IMR-90 (cell line): ENCODE measurements around the gene SV2C. TPM values are rescaled to one million over a fixed set of nuclear protein-coding genes. Genes with fewer than 3 reads are reported as not detected.

Source experiments
- ATAC-seq: fragments of 200-7000 bp; cut with Tn5 transposase; 2 replicates; pipeline ENCODE4 v1.9.1; 2020; ENCODE audit warnings: low read depth, mild to moderate bottlenecking, moderate library complexity
- BruUV-seq: library from RNA; stranded (reverse); fragments of 400-500 nt; replicated peaks from 2 replicates; lab custom pipeline; 2021; lab: Mats Ljungman, UMichigan
- CTCF ChIA-PET: fragments of 300-600 bp; formaldehyde crosslinking; extraction: SDS; loops from one replicate; lab custom pipeline; 2021; ENCODE audit warnings: antibody characterized with exemption; lab: Yijun Ruan, JAX
- POLR2A ChIA-PET: fragments of 300-600 bp; sonication (Branson Sonifier 250); formaldehyde crosslinking; loops from one replicate; lab custom pipeline; 2022; ENCODE audit warnings: antibody characterized with exemption; ENCODE audit not compliant: unreplicated experiment; lab: Charles Lee
- DNase-seq: peaks from one replicate; pipeline ENCODE4 v3.0.0; 2013
- H2AFZ ChIP-seq: replicated peaks from 2 replicates; pipeline ENCODE3; 2013; ENCODE audit warnings: low read length, mild to moderate bottlenecking; ENCODE audit not compliant: poor library complexity
- H2AK5ac ChIP-seq: 2 replicates; pipeline ENCODE4 v1.6.1; 2013; ENCODE audit warnings: low read depth, low read length, inconsistent platforms
- H2AK9ac ChIP-seq: replicated peaks from 2 replicates; pipeline ENCODE3; 2013; ENCODE audit warnings: mild to moderate bottlenecking, low read depth, low read length, moderate library complexity; ENCODE audit not compliant: poor library complexity
- H2BK120ac ChIP-seq: 2 replicates; pipeline ENCODE4 v1.6.1; 2013; ENCODE audit warnings: low read depth, low read length, inconsistent platforms
- H2BK15ac ChIP-seq: 3 replicates; pipeline ENCODE4 v1.6.1; 2013; ENCODE audit warnings: low read depth, low read length, inconsistent platforms
- H2BK20ac ChIP-seq: 2 replicates; pipeline ENCODE4 v1.6.1; 2013; ENCODE audit warnings: low read depth, mild to moderate bottlenecking, inconsistent platforms, low read length, moderate library complexity
- H2BK5ac ChIP-seq: 2 replicates; pipeline ENCODE4 v1.6.1; 2013; ENCODE audit warnings: mild to moderate bottlenecking, low read depth, low read length, inconsistent platforms; ENCODE audit not compliant: poor library complexity, severe bottlenecking
- H3K14ac ChIP-seq: replicated peaks from 2 replicates; pipeline ENCODE4 v1.6.1; 2013; ENCODE audit warnings: low read depth, low read length, inconsistent platforms
- H3K18ac ChIP-seq: 2 replicates; pipeline ENCODE4 v1.6.1; 2013; ENCODE audit warnings: low read depth, low read length, control low read depth
- H3K23ac ChIP-seq: 2 replicates; pipeline ENCODE4 v1.6.1; 2013; ENCODE audit warnings: low read depth, low read length, inconsistent platforms
- H3K27ac ChIP-seq: 2 replicates; pipeline ENCODE4 v1.5.1; 2013; ENCODE audit warnings: mild to moderate bottlenecking, control low read depth, low read length; ENCODE audit not compliant: insufficient read depth
- H3K27me3 ChIP-seq: 2 replicates; pipeline ENCODE4 v1.6.1; 2013; ENCODE audit warnings: low read length; ENCODE audit not compliant: control insufficient read depth, insufficient read depth
- H3K36me3 ChIP-seq: 2 replicates; pipeline ENCODE4 v1.6.1; 2013; ENCODE audit warnings: low read length, mixed read lengths; ENCODE audit not compliant: control insufficient read depth, insufficient read depth
- H3K4ac ChIP-seq: 2 replicates; pipeline ENCODE4 v1.6.1; 2013; ENCODE audit warnings: low read depth, low read length, inconsistent platforms
- H3K4me1 ChIP-seq: 2 replicates; pipeline ENCODE4 v1.6.1; 2013; ENCODE audit warnings: low read length, mixed read lengths; ENCODE audit not compliant: control insufficient read depth, insufficient read depth
- H3K4me2 ChIP-seq: 2 replicates; pipeline ENCODE4 v1.6.1; 2013; ENCODE audit warnings: low read depth, mild to moderate bottlenecking, control low read depth, low read length, moderate library complexity
- H3K4me3 ChIP-seq: 2 replicates; pipeline ENCODE4 v1.5.1; 2013; ENCODE audit warnings: low read depth, mild to moderate bottlenecking, control low read depth, low read length, moderate library complexity; ENCODE audit not compliant: insufficient read depth
- H3K56ac ChIP-seq: 2 replicates; pipeline ENCODE4 v1.6.1; 2013; ENCODE audit warnings: low read length, inconsistent platforms; ENCODE audit not compliant: insufficient read depth; ENCODE audit errors: extremely low read depth
- H3K79me1 ChIP-seq, 2 experiments: 2 replicates each; pipeline ENCODE4 v1.6.1; 2013; ENCODE audit warnings: low read length in 2 of 2, inconsistent platforms in 1 of 2, low read depth in 1 of 2
- H3K9ac ChIP-seq: 2 replicates; pipeline ENCODE4 v1.6.1; 2013; ENCODE audit warnings: low read depth, low read length, control low read depth
- H3K9me1 ChIP-seq: 2 replicates; pipeline ENCODE4 v1.6.1; 2013; ENCODE audit warnings: low read length, inconsistent platforms; ENCODE audit not compliant: insufficient read depth
- H3K9me3 ChIP-seq: 2 replicates; pipeline ENCODE4 v1.6.1; 2013; ENCODE audit warnings: low read length; ENCODE audit not compliant: control insufficient read depth, insufficient read depth
- H4K20me1 ChIP-seq: 2 replicates; pipeline ENCODE4 v1.6.1; 2013; ENCODE audit warnings: low read length, inconsistent platforms; ENCODE audit not compliant: insufficient read depth
- H4K5ac ChIP-seq: 2 replicates; pipeline ENCODE4 v1.6.1; 2013; ENCODE audit warnings: mild to moderate bottlenecking, low read depth, low read length, control low read depth
- H4K8ac ChIP-seq, 2 experiments: 2 replicates each; pipeline ENCODE4 v1.6.1; 2013; ENCODE audit warnings: low read depth in 2 of 2, low read length in 2 of 2, control low read depth in 1 of 2, inconsistent platforms in 1 of 2
- H4K91ac ChIP-seq: 2 replicates; pipeline ENCODE4 v1.6.1; 2013; ENCODE audit warnings: low read depth, low read length, inconsistent platforms; ENCODE audit not compliant: insufficient read depth
- BHLHE40 ChIP-seq: fragments of 150-350 bp; IDR thresholded peaks from 2 replicates; pipeline ENCODE4 v1.6.1; 2016; ENCODE audit warnings: mild to moderate bottlenecking, low read depth, low read length
- CEBPB ChIP-seq: IDR thresholded peaks from 2 replicates; pipeline ENCODE4 v1.6.1; 2012; ENCODE audit warnings: low read depth, low read length, improper control_type of control experiment
- CHD1 ChIP-seq: IDR thresholded peaks from 2 replicates; pipeline ENCODE4 v1.6.1; 2012; ENCODE audit warnings: low read depth, low read length, improper control_type of control experiment
- CTCF ChIP-seq: conservative IDR thresholded peaks from 2 replicates; pipeline ENCODE4 v1.5.1; 2012; ENCODE audit warnings: mild to moderate bottlenecking, low read depth, low read length, improper control_type of control experiment
- ELK1 ChIP-seq: fragments of 150-350 bp; IDR thresholded peaks from 2 replicates; pipeline ENCODE4 v1.6.1; 2016; ENCODE audit warnings: low read depth, mild to moderate bottlenecking, low read length, moderate library complexity, borderline replicate concordance
- FOS ChIP-seq: fragments of 150-350 bp; IDR thresholded peaks from 2 replicates; pipeline ENCODE4 v1.6.1; 2016; ENCODE audit warnings: low read depth, low read length
- MAFK ChIP-seq: IDR thresholded peaks from 2 replicates; pipeline ENCODE4 v1.6.1; 2012; ENCODE audit warnings: low read depth, low read length, improper control_type of control experiment
- MAZ ChIP-seq: IDR thresholded peaks from 2 replicates; pipeline ENCODE4 v1.6.1; 2012; ENCODE audit warnings: low read depth, mild to moderate bottlenecking, low read length, improper control_type of control experiment, moderate library complexity, borderline replicate concordance
- MXI1 ChIP-seq: IDR thresholded peaks from 2 replicates; pipeline ENCODE4 v1.6.1; 2012; ENCODE audit warnings: low read depth, mild to moderate bottlenecking, low read length, moderate library complexity, borderline replicate concordance
- NFE2L2 ChIP-seq: fragments of 150-350 bp; IDR thresholded peaks from 2 replicates; pipeline ENCODE4 v1.6.1; 2016; ENCODE audit warnings: low read depth, mild to moderate bottlenecking, low read length
- POLR2A ChIP-seq: IDR thresholded peaks from 2 replicates; pipeline ENCODE4 v1.6.1; 2012; ENCODE audit warnings: mild to moderate bottlenecking, low read depth, low read length
- RAD21 ChIP-seq: IDR thresholded peaks from 2 replicates; pipeline ENCODE4 v1.6.1; 2012; ENCODE audit warnings: low read length, improper control_type of control experiment
- RCOR1 ChIP-seq: IDR thresholded peaks from 2 replicates; pipeline ENCODE4 v1.6.1; 2012; ENCODE audit warnings: mild to moderate bottlenecking, low read length, improper control_type of control experiment; ENCODE audit not compliant: insufficient replicate concordance
- RFX5 ChIP-seq: IDR thresholded peaks from 2 replicates; pipeline ENCODE4 v1.8.0; 2012; ENCODE audit warnings: low read depth, mild to moderate bottlenecking, low read length, moderate library complexity
- SMC3 ChIP-seq: fragments of 150-350 bp; IDR thresholded peaks from 2 replicates; pipeline ENCODE4 v1.6.1; 2016; ENCODE audit warnings: low read depth, mild to moderate bottlenecking, antibody characterized with exemption, low read length, moderate library complexity
- USF2 ChIP-seq: fragments of 150-350 bp; IDR thresholded peaks from 2 replicates; pipeline ENCODE4 v1.6.1; 2017; ENCODE audit warnings: mild to moderate bottlenecking, antibody characterized with exemption, low read length, low read depth
- dilution Hi-C: fragments of 300-500 bp; cut with HindIII; formaldehyde crosslinking; loops from one replicate; pipeline ENCODE4 v1.14.3; 2018; ENCODE audit warnings: low sequenced_read_pairs; ENCODE audit not compliant: unreplicated experiment
- in situ Hi-C: fragments of 300-500 bp; cut with MboI; formaldehyde crosslinking; loops from 3 replicates; pipeline ENCODE4 v1.14.3; 2019; ENCODE audit warnings: low sequenced_read_pairs, inconsistent platforms, mixed read lengths
- intact Hi-C: fragments of 100-400 bp; cut with micrococcal nuclease; formaldehyde crosslinking; loops from 2 replicates; pipeline ENCODE4 v1.10.0; 2022
- polyA plus RNA-seq, 3 experiments: library from polyadenylated mRNA; depleted of rRNA; stranded (reverse); fragments of >200 nt; gene quantifications; 2 replicates each; pipeline ENCODE4 v1.2.3, GENCODE V29; 2012; ENCODE audit warnings: low replicate concordance in 1 of 3
- total RNA-seq: library from RNA; depleted of rRNA; stranded (reverse); fragments of >200 nt; gene quantifications from 2 replicates; pipeline ENCODE4 v1.2.3, GENCODE V29; 2012

The SV2C gene
- total and polyA plus RNA-seq, 2 of the 4 experiments (the other 2 are of a cell fraction) = not detected

GRCh38 chr5:76125346-76125745, 42.2 kb downstream of the SV2C start:
- in situ Hi-C loops = no loop called here
- Histone ChIP-seq H3K23ac (no peak overlapping the region), H2BK15ac (no peak overlapping the region), H3K9me1 (no peaks in the 10 kb centered on the region), H2BK120ac (no peak overlapping the region), H4K20me1 (no peaks in the 10 kb centered on the region), H3K18ac (no peak overlapping the region), H3K4me1 (no peaks in the 10 kb centered on the region), H3K14ac (no peak overlapping the region), H4K5ac (no peak overlapping the region), H2BK5ac (no peak overlapping the region), H4K8ac (no peak overlapping the region), H3K4ac (no peak overlapping the region), H3K9ac (no peak overlapping the region), H3K4me3 (no peak overlapping the region), H2AFZ (no peak overlapping the region), H3K56ac (no peak overlapping the region), H3K79me1 (no peaks in the 10 kb centered on the region), H3K27ac (no peak overlapping the region), H2AK5ac (no peak overlapping the region), H3K9me3 (no peaks in the 10 kb centered on the region), H2BK20ac (no peak overlapping the region), H3K36me3 (no peaks in the 10 kb centered on the region), H2AK9ac (no peak overlapping the region), H3K4me2 (no peak overlapping the region), H3K27me3 (no peaks in the 10 kb centered on the region), H4K91ac (no peak overlapping the region)
- DNase-seq (no peak), ATAC-seq (no peak)
- dilution Hi-C loops = no loop called here
- ChIA-PET CTCF (no interaction called here), POLR2A (no interaction called here)
- TF ChIP-seq USF2 (no peak), BHLHE40 (no peak), RAD21 (no peak), MAFK (no peak), RFX5 (no peak), RCOR1 (no peak), MAZ (no peak), MXI1 (no peak), FOS (no peak), CHD1 (no peak), SMC3 (no peak), ELK1 (no peak), NFE2L2 (no peak), POLR2A (no peak), CTCF (no peak), CEBPB (no peak)
- intact Hi-C loops = no loop called here
- no TSS peak for BruUV-seq
